Liver (tissue), 9 donors: ENCODE data around the gene ALG5. TPM values are rescaled to one million over a fixed set of nuclear protein-coding genes. Genes with fewer than 3 reads are reported as not detected.

ENCODE experiments used
- DNase-seq: peaks from one replicate; pipeline ENCODE4 v3.0.0-alpha.2; 2017; ENCODE audit warnings: low spot score
- H3K27ac ChIP-seq, 2 donors: one replicate each; pipeline ENCODE4 v1.7.0; 2013; ENCODE audit warnings: inconsistent platforms in 2 of 2, low read length in 2 of 2, control low read depth in 1 of 2, low read depth in 1 of 2, mild to moderate bottlenecking in 1 of 2
- H3K27me3 ChIP-seq, 4 donors: one replicate each; pipeline versions ENCODE4 v1.6.1 to v1.7.0; 2013; ENCODE audit warnings: low read length in 3 of 4, inconsistent platforms in 1 of 4, mild to moderate bottlenecking in 1 of 4, moderate library complexity in 1 of 4; ENCODE audit not compliant: control insufficient read depth in 4 of 4, insufficient read depth in 4 of 4
- H3K36me3 ChIP-seq, 4 donors: one replicate each; pipeline versions ENCODE4 v1.6.1 to v1.7.0; 2013; ENCODE audit warnings: low read length in 3 of 4, mild to moderate bottlenecking in 3 of 4, low read depth in 1 of 4, moderate library complexity in 1 of 4; ENCODE audit not compliant: control insufficient read depth in 4 of 4, insufficient read depth in 3 of 4
- H3K4me1 ChIP-seq, 4 donors: one replicate each; pipeline versions ENCODE4 v1.6.1 to v1.7.0; 2013; ENCODE audit warnings: low read length in 3 of 4, mild to moderate bottlenecking in 3 of 4, moderate library complexity in 1 of 4; ENCODE audit not compliant: control insufficient read depth in 4 of 4, insufficient read depth in 4 of 4
- H3K4me3 ChIP-seq, 3 donors: one replicate each; pipeline versions ENCODE4 v1.6.1 to v1.7.0; 2013; ENCODE audit warnings: low read length in 3 of 3, control low read depth in 1 of 3, low read depth in 1 of 3, mild to moderate bottlenecking in 1 of 3
- H3K9ac ChIP-seq, 2 donors: one replicate each; pipeline ENCODE4 v1.7.0; 2013; ENCODE audit warnings: low read length in 2 of 2, mild to moderate bottlenecking in 2 of 2, moderate library complexity in 2 of 2, control low read depth in 1 of 2, low read depth in 1 of 2
- H3K9me3 ChIP-seq, 4 donors: one replicate each; pipeline versions ENCODE4 v1.6.1 to v1.7.0; 2013; ENCODE audit warnings: low read length in 3 of 4; ENCODE audit not compliant: control insufficient read depth in 4 of 4
- CTCF ChIP-seq: fragments of 150-350 bp; IDR thresholded peaks from 2 replicates; pipeline ENCODE4 v1.5.1; 2017; ENCODE audit warnings: improper control_type of control experiment, low read depth, low read length; ENCODE audit not compliant: missing input control
- FOXA1 ChIP-seq: IDR thresholded peaks from 2 replicates; pipeline ENCODE4 v1.6.1; 2016; ENCODE audit warnings: antibody characterized with exemption
- FOXA2 ChIP-seq: IDR thresholded peaks from 2 replicates; pipeline ENCODE4 v1.6.1; 2016; ENCODE audit warnings: antibody characterized with exemption
- GABPA ChIP-seq, 2 donors: IDR thresholded peaks in 1 of 2; conservative IDR thresholded peaks in 1 of 2; 2 replicates each; pipeline ENCODE4 v1.6.1; 2016; ENCODE audit warnings: antibody characterized with exemption in 2 of 2, mild to moderate bottlenecking in 1 of 2, moderate library complexity in 1 of 2
- HNF4A ChIP-seq, 2 donors: conservative IDR thresholded peaks; 2 replicates each; pipeline ENCODE4 v1.6.1; 2016; ENCODE audit warnings: antibody characterized with exemption in 2 of 2, mild to moderate bottlenecking in 2 of 2
- HNF4G ChIP-seq: IDR thresholded peaks from 2 replicates; pipeline ENCODE4 v1.6.1; 2016; ENCODE audit warnings: antibody characterized with exemption
- NR2F2 ChIP-seq: IDR thresholded peaks from 2 replicates; pipeline ENCODE4 v1.6.1; 2016; ENCODE audit warnings: antibody characterized with exemption
- RAD21 ChIP-seq, 2 donors: IDR thresholded peaks; 2 replicates each; pipeline ENCODE4 v1.6.1; 2016; ENCODE audit warnings: antibody characterized with exemption in 2 of 2, mild to moderate bottlenecking in 2 of 2
- RXRA ChIP-seq, 2 donors: IDR thresholded peaks; 2 replicates each; pipeline ENCODE4 v1.6.1; 2017 to 2018; ENCODE audit warnings: antibody characterized with exemption in 2 of 2, mild to moderate bottlenecking in 1 of 2
- SP1 ChIP-seq: IDR thresholded peaks from 2 replicates; pipeline ENCODE4 v1.6.1; 2018; ENCODE audit warnings: antibody characterized with exemption, mild to moderate bottlenecking
- TAF1 ChIP-seq: conservative IDR thresholded peaks from 2 replicates; pipeline ENCODE4 v1.6.1; 2016; ENCODE audit warnings: antibody characterized with exemption, mild to moderate bottlenecking
- YY1 ChIP-seq: IDR thresholded peaks from 2 replicates; pipeline ENCODE4 v1.6.1; 2016; ENCODE audit warnings: antibody characterized with exemption, mild to moderate bottlenecking
- ZBTB33 ChIP-seq: IDR thresholded peaks from 2 replicates; pipeline ENCODE4 v1.6.1; 2016; ENCODE audit warnings: antibody characterized with exemption
- polyA plus RNA-seq, 2 donors: library from polyadenylated mRNA; stranded (reverse) in 1 of 2; unstranded in 1 of 2; fragments of 200-250 nt in 1 of 2; fragments of >200 nt in 1 of 2; fragmentation: Nextera tagmentation in 1 of 2; extraction: Ambion mirVana in 1 of 2; gene quantifications; one replicate each; pipeline versions ENCODE4 v1.2.1 to v1.2.3, GENCODE V29; 2013 to 2015
- total RNA-seq, 2 donors: library from RNA; depleted of rRNA; stranded (reverse); fragments of >200 nt; gene quantifications; one replicate each; pipeline ENCODE4 v1.2.3, GENCODE V29; 2014
- TF ChIP-seq, protein P1 (sequence below): IDR thresholded peaks from 2 replicates; pipeline ENCODE4 v1.6.1; 2016; ENCODE audit warnings: antibody characterized with exemption, mild to moderate bottlenecking
- TF ChIP-seq, protein P2 (sequence below): IDR thresholded peaks from 2 replicates; pipeline ENCODE4 v1.6.1; 2016; ENCODE audit warnings: antibody characterized with exemption
- TF ChIP-seq, protein P3 (sequence below): IDR thresholded peaks from 2 replicates; pipeline ENCODE4 v1.6.1; 2016; ENCODE audit warnings: antibody characterized with exemption
- donor health status: healthy.
- donor health status: healthy.
- donor health status: healthy.
- donor health status: healthy.
- donor health status: healthy.

The ALG5 gene
- total and polyA plus RNA-seq, 4 donors = 20.7 to 60.1 (median 37.5) TPM

- TF ChIP-seq CTCF (no peak), SP1 (no peak), NR2F2 (no peak)
Measured at GRCh38 chr13:37046062-37046461, 46.9 kb upstream of the ALG5 start (continued).

- no peak overlapping the region for H3K4me3 ChIP-seq
- H3K36me3 ChIP-seq = peaks cover 11 to 79% (median 61%) of the 10 kb centered on the region in 4 donors
- no peak overlapping the region for H3K9ac ChIP-seq
Measured at GRCh38 chr13:37040789-37041188, 41.6 kb upstream of the ALG5 start.

More at GRCh38 chr13:37040789-37041188, 41.6 kb upstream of the ALG5 start:
- no peak for DNase-seq
- no peak overlapping the region for H3K27ac ChIP-seq
- H3K9me3 ChIP-seq = no peaks in the 10 kb centered on the region
- H3K27me3 ChIP-seq = no peaks in the 10 kb centered on the region
- no peaks in the 10 kb centered on the region for H3K4me1 ChIP-seq
- no peak for TF ChIP-seq TAF1
- TF ChIP-seq, protein P1, sequence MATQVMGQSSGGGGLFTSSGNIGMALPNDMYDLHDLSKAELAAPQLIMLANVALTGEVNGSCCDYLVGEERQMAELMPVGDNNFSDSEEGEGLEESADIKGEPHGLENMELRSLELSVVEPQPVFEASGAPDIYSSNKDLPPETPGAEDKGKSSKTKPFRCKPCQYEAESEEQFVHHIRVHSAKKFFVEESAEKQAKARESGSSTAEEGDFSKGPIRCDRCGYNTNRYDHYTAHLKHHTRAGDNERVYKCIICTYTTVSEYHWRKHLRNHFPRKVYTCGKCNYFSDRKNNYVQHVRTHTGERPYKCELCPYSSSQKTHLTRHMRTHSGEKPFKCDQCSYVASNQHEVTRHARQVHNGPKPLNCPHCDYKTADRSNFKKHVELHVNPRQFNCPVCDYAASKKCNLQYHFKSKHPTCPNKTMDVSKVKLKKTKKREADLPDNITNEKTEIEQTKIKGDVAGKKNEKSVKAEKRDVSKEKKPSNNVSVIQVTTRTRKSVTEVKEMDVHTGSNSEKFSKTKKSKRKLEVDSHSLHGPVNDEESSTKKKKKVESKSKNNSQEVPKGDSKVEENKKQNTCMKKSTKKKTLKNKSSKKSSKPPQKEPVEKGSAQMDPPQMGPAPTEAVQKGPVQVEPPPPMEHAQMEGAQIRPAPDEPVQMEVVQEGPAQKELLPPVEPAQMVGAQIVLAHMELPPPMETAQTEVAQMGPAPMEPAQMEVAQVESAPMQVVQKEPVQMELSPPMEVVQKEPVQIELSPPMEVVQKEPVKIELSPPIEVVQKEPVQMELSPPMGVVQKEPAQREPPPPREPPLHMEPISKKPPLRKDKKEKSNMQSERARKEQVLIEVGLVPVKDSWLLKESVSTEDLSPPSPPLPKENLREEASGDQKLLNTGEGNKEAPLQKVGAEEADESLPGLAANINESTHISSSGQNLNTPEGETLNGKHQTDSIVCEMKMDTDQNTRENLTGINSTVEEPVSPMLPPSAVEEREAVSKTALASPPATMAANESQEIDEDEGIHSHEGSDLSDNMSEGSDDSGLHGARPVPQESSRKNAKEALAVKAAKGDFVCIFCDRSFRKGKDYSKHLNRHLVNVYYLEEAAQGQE = no peak
- no peak for TF ChIP-seq FOXA2
- TF ChIP-seq NR2F2 = no peak
- TF ChIP-seq, protein P2, sequence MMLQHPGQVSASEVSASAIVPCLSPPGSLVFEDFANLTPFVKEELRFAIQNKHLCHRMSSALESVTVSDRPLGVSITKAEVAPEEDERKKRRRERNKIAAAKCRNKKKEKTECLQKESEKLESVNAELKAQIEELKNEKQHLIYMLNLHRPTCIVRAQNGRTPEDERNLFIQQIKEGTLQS = no peak
- TF ChIP-seq HNF4A (conservative IDR thresholded peaks at IDR 0.05) = no peak
- TF ChIP-seq GABPA (IDR thresholded peaks at IDR 0.05 in 1 of 2, conservative IDR thresholded peaks at IDR 0.05 in 1 of 2) = no peak
- TF ChIP-seq, protein P3, sequence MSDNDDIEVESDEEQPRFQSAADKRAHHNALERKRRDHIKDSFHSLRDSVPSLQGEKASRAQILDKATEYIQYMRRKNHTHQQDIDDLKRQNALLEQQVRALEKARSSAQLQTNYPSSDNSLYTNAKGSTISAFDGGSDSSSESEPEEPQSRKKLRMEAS = no peak
- no peak for TF ChIP-seq RXRA (IDR thresholded peaks at IDR 0.05)
- TF ChIP-seq RAD21 (IDR thresholded peaks at IDR 0.05) = no peak
- TF ChIP-seq SP1 = no peak
- no peak for TF ChIP-seq HNF4G
- TF ChIP-seq CTCF = no peak
- TF ChIP-seq ZBTB33 = no peak
- TF ChIP-seq YY1 = no peak
- TF ChIP-seq FOXA1 = no peak
